NCI-H748 (cell line): ENCODE results near the gene GATA2.

Experiments
- DNase-seq: peaks from one replicate; lab custom pipeline; 2025; ENCODE audit not compliant: unreplicated experiment; lab: John Stamatoyannopoulos, UW

Gene GATA2

DNA sequence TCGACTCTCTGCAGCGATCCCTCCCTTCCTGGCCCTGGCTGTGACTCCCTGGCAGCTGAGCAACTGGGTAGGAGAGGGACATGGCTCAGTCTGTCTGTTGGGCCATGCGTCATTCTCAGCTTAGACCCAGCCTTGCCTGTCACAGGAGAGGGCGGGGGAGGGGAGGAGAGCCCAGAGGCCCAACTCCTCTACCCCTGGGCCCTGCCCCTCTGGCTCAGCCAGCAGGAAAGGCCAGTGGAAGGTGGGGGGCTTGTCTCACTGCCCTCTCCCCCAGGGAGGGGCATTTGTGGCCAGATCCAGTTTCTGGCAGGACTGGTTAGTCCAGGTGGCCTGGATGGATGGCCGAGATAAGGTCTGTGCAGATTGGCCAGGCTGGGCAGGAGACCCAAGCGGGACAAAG lies 57.9 kb downstream of the GATA2 start:
- no peak for DNase-seq

DNA sequence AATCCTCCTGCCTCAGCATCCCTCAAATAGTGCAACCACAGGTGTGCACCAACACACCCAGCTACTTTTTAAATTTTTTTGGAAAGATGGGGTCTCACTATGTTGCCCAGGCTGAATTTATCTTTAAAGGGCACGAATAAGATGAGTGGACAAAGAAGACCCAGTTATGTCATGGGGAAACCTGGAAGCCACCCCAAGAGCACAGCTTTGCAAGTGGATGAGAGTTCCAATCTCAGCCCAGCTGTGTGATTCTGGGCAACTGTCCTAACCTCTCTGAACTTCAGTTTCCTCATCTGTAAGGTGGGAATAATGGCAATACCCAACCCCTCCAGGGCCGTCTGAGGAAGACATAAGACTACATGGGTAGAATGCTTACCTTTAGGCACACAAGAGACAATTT lies 58.5 kb downstream of the GATA2 start:
- no peak for DNase-seq

DNA sequence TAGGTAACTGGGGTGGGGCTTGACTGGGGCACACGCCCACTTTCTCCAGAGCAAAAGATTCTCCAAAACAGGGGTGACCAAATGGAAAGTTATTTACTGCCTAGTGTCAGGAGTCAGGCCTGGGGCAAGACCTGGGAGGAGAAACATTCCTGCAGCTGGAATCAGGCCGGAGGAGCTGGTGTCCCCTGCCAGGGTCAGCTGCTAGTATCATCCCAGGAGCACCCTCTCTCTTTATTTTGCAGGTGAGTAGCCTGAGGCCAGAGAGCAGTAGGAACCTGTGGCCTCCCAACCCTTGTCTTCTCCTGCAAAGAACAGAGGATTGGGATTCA lies 59.2 kb downstream of the GATA2 start:
- DNase-seq, result no peak

DNA sequence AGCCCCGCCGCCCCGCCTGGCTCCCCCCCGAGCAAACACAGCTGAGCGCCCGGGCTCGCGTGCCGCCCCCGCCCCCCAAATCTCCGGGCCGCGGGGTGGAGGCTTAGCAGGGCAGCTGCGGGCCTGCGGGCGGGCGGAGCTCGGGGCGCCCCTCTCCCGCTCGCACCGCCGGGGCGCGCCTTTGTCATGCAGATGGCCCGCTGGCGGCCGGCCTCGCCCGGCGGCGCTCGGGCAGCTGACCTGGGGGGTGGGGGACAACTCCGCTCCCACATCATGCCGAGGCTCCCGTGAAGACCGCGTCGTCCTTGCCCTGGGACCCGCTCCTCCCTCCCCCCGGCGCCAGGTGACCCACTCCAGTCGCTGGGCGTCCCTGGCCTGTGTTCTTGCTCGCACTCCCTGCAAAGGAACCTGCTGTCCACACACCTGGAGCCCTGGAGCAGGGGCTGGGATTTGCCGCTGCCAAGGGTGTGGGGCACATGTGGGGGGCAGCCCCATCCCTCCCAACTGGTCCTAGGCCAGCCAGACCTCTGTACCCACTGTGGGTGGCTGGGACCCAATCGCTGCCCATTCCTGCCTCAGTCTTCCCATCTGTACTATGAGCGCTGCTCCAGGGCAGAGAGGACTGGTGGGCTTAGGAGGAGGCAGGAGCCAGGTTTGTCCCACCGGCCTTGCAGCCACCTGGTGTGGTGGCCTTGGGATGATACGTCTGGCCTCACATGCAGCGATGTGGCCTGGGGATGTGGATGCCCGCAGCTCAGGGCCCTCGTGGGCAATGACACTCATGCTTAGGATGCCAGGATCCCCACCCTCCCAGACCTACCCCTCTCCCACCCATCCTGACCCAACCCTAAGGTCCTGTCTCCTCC lies 59.8 kb downstream of the GATA2 start:
- peak; percentile 38 for DNase-seq

DNA sequence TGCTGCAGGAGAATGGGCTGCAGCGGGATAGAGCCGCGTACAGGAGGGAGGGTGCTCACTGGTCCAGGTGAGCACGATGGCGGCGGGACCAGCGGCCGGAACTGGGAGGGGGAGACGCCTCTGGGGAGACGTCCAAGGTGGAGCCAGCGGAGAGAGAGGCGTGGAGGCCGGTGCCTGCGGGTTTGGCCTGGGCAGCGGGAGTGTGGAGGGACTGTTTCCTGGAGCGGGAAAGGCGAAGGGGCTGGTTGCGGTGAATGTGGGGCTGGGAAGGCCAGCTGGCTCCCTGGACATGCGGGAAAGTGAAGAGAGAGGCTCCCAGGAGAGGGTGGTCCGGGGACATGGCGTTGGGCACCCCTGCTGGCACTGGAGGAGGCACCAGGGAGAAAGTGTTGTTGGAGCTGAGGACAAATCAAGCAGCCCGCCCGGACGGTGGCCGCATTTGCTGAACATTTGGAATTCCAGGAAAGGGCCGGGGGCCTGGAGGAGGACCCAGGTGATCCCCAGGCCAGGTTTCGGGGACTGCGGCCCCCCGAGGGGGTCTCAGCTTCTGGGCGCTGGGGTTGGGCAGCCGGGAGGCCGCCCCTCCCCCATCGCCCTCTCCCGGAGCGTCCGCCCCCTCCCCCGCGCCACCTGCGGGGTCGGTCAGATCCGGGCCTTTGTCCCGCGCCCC lies 60.6 kb downstream of the GATA2 start:
- DNase-seq, result peak; percentile 65

DNA sequence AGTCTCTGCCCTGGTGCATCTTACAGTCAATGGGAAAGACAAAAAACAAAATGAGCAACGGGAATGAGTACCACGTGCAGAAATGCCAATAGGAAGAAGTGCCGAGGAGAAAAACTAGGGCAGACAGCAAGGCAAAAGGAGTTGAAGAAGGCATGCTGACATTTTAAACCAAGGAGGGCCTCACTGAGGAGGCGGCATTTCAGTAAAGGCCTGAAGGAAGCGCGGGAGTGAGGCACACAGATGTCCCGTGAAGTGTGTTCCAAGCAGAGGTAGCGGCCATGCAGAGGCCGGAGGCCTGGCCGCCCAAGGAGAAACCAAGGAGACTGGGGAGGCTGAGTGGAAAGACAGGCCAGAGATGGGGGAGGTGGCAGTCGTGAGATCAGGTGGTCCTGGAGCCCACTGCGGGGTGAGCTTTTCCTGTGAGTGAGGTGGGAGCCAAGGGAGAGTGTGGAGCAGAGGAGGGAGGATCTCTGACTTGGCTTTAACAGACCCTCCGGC lies 61.1 kb downstream of the GATA2 start:
- no peak for DNase-seq

DNA sequence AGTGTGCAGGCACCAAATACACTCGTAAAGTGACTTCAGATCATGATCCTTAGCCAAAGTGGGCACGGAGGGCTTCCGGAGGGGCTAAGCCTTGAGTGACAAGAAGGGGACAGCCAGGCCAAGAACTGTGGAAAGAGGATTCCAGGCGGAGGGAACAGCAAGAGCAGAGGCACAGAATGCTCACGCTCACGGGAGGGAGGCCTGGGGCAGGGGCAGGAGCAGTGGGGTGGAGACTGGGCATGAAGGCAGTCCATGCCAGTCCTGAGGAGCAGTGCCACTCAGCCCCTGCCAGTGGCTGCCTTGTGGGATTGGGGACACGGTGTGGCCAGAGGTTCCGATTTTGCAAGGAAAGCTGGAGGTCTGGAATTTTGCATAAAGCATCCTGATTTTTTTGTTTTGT lies 62.3 kb downstream of the GATA2 start:
- DNase-seq, result no peak

DNA sequence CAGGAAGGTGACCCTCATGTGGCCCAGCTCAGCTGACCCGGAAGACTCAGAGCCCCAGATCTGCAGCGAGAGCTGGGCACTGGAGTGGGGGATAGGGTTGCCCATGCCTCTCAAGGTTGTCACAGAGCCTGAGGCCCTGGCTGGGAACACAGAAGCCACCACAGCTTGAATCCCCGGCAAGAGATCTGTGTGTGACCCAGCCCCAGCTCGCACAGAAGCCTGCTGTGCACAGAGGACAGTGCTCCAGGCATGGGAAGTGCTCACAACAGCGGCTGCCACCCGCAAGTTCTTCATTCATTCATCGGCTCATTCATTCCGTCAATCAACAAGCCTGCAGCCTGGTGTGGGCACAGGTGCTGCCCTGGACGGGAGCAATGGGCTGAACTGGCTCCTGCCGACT lies 62.7 kb downstream of the GATA2 start:
- DNase-seq, result no peak

DNA sequence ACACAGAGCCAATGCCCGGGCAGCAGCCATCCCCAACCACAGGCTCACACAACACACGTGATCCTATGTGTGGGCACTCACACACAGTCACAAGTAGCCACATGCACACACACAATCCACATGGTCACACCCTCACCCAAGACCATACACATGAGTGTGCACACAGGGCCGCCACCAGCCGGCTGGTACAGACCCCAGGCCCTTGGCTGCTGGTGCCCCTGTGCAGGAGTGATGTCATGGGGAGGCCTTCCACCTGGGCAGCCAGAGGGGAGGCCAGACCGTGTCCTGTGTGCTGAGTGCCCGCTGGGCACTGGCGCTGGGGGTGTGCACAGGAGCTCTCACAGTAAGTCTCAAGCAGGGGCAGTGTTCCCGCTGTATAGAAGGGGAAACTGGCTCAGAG lies 63.2 kb downstream of the GATA2 start:
- no peak for DNase-seq
